ENCODE results near the gene IL17A.

The IL17A gene

GRCh38 chr6:52216932-52217575 is 30.9 kb downstream of the IL17A start:
- no peak for DNase-seq (ENCODE audit: low read depth)

- DNase-seq (ENCODE audit: low read depth): no peak
Observed at GRCh38 chr6:52217761-52218160, 31.6 kb downstream of the IL17A start.

GRCh38 chr6:52221302-52221701 is 35.1 kb downstream of the IL17A start:
- no peak for DNase-seq (ENCODE audit: low read depth)

- no peak for DNase-seq (ENCODE audit: low read depth)
Observed at GRCh38 chr6:52227495-52227894, 41.3 kb downstream of the IL17A start.

- DNase-seq (ENCODE audit: low read depth): no peak
Observed at GRCh38 chr6:52230685-52231084, 44.5 kb downstream of the IL17A start.

GRCh38 chr6:52231406-52232127 is 45.4 kb downstream of the IL17A start:
- no peak for DNase-seq (ENCODE audit: low read depth)

GRCh38 chr6:52233005-52233404 is 46.8 kb downstream of the IL17A start:
- DNase-seq (ENCODE audit: low read depth): no peak

- DNase-seq (ENCODE audit: low read depth): peak; percentile 54
Observed at GRCh38 chr6:52233975-52234823, 48.0 kb downstream of the IL17A start.

Data from GM04504 (cell line).